ENCODE results near the gene CLSTN2. TPM values are rescaled to one million over a fixed set of nuclear protein-coding genes. Genes with fewer than 3 reads are reported as not detected.

Gene CLSTN2
- total RNA-seq, 1 donor from 2014 or later, result 16.0 TPM

DNA sequence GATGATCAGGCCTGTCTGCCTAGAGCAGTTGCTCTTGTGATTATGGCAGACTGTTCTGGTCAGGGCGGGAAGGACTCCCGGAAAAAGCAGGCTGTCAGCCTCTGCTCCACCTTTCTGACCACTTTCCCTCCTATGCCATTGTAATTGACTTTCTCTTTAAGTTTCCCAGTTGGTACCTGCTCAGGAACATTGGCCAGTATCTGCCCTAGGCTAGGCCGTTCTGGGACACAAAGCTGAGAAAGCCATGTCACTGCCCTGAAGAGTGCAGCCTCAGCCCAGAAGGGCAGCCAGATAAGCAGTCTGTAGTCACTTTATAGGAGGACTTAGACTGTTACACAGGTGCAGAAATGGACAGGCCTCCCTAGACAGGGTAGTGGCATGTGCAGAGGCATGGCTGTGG, 80.8 kb downstream of the CLSTN2 start:
- no peak overlapping the region for H3K27ac ChIP-seq
- DNase-seq (ENCODE audit: extremely low spot score in 2 of 2), result no peak

DNA sequence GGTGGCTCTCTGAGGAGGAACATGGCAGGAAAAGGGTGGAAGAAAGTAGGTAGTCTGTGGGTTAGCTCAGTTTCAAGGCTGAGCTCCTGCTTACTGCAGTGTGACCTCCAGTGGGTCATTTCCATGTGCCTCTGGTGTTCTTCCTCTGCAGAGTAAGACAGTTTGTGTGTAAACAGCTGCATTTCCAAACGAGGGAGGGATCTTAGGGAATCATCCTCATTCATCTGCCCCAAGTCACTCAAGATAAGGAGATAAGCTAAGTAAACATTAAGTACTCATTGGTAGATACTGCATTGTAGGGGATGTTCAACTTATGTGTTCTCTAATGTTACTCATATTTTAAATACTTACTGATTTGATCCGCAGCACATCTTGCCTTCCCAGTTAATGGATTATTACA, 83.6 kb downstream of the CLSTN2 start:
- H3K36me3 ChIP-seq, result no peaks in the 10 kb centered on the region

More for the DNA sequence above, 80.8 kb downstream of the CLSTN2 start:
- Histone ChIP-seq H3K4me3 (no peak overlapping the region), H3K4me1 (no peaks in the 10 kb centered on the region), H3K9me3 (no peaks in the 10 kb centered on the region), H3K27me3 (no peaks in the 10 kb centered on the region), H3K36me3 (no peaks in the 10 kb centered on the region)
- intact Hi-C loops (cut with DNase I), result no loop called here
- TF ChIP-seq POLR2AphosphoS5 (IDR thresholded peaks at IDR 0.05; ENCODE audit: insufficient read depth in 1 of 2, low read depth in 1 of 2), result no peak
- TF ChIP-seq POLR2A (IDR thresholded peaks at IDR 0.05), result no peak
- TF ChIP-seq, protein P1, sequence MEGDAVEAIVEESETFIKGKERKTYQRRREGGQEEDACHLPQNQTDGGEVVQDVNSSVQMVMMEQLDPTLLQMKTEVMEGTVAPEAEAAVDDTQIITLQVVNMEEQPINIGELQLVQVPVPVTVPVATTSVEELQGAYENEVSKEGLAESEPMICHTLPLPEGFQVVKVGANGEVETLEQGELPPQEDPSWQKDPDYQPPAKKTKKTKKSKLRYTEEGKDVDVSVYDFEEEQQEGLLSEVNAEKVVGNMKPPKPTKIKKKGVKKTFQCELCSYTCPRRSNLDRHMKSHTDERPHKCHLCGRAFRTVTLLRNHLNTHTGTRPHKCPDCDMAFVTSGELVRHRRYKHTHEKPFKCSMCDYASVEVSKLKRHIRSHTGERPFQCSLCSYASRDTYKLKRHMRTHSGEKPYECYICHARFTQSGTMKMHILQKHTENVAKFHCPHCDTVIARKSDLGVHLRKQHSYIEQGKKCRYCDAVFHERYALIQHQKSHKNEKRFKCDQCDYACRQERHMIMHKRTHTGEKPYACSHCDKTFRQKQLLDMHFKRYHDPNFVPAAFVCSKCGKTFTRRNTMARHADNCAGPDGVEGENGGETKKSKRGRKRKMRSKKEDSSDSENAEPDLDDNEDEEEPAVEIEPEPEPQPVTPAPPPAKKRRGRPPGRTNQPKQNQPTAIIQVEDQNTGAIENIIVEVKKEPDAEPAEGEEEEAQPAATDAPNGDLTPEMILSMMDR (IDR thresholded peaks at IDR 0.05), result no peak

DNA sequence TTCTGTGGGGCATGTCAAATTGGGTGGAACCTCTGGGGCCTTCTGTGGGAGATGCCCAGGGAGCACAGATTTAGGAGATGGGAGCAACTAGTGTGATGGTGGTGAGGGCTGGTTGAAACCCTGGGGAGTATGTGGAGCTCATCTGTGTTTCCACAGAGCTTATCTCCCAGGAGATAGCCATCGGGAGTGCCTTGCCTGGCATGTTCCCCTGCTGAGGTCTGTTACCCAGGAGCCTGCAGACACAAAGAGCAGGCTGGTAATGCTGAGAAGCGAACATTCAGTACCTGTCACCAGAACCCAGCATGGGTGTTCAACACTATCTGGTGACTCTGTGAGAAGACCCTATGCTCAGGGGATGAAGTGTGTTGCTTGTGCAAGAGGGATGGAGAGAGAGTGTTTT, 85.0 kb downstream of the CLSTN2 start:
- no peak overlapping the region for H3K27ac ChIP-seq
- H3K27me3 ChIP-seq, result no peaks in the 10 kb centered on the region
- H3K36me3 ChIP-seq, result no peaks in the 10 kb centered on the region
- TF ChIP-seq, protein P1 (IDR thresholded peaks at IDR 0.05), result no peak
- TF ChIP-seq POLR2A (IDR thresholded peaks at IDR 0.05), result no peak
- TF ChIP-seq POLR2AphosphoS5 (IDR thresholded peaks at IDR 0.05; ENCODE audit: insufficient read depth in 1 of 2, low read depth in 1 of 2), result no peak
- DNase-seq (ENCODE audit: extremely low spot score in 2 of 2), result no peak
- no peak overlapping the region for H3K4me3 ChIP-seq
- no peaks in the 10 kb centered on the region for H3K9me3 ChIP-seq
- H3K4me1 ChIP-seq, result no peaks in the 10 kb centered on the region
- intact Hi-C loops (cut with DNase I), result no loop called here

More for the DNA sequence above, 83.6 kb downstream of the CLSTN2 start:
- no peaks in the 10 kb centered on the region for H3K9me3 ChIP-seq
- H3K4me3 ChIP-seq, result no peak overlapping the region
- H3K4me1 ChIP-seq, result no peaks in the 10 kb centered on the region
- H3K27me3 ChIP-seq, result no peaks in the 10 kb centered on the region
- H3K27ac ChIP-seq, result no peak overlapping the region
- intact Hi-C loops (cut with DNase I), result no loop called here
- no peak for DNase-seq (ENCODE audit: extremely low spot score in 2 of 2)
- TF ChIP-seq POLR2AphosphoS5 (IDR thresholded peaks at IDR 0.05; ENCODE audit: insufficient read depth in 1 of 2, low read depth in 1 of 2), result no peak
- TF ChIP-seq, protein P1 (IDR thresholded peaks at IDR 0.05), result no peak
- TF ChIP-seq POLR2A (IDR thresholded peaks at IDR 0.05), result no peak

DNA sequence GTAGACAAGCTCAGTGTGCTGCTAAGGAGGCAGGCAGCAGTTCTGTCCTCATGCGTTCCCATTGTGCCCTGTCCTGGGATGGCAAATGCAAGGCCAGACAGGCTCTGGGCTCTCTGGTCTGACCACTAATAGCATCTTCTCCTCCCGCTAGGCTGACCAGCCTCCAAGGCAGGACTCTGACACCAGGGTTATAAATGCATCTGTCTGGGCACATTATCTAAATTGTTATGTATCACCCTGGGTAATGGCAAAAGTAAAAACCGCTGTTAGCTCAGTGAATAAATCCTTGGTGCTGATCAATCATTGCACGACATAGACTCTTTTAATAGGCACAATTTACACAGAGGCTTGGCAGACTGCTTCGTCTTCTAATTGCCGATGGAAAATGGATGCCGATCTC, 85.6 kb downstream of the CLSTN2 start:
- H3K27me3 ChIP-seq, result no peaks in the 10 kb centered on the region
- TF ChIP-seq, protein P1 (IDR thresholded peaks at IDR 0.05), result no peak
- TF ChIP-seq POLR2AphosphoS5 (IDR thresholded peaks at IDR 0.05; ENCODE audit: insufficient read depth in 1 of 2, low read depth in 1 of 2) (no peak), POLR2A (IDR thresholded peaks at IDR 0.05) (no peak)
- no peaks in the 10 kb centered on the region for H3K36me3 ChIP-seq
- no peak for DNase-seq (ENCODE audit: extremely low spot score in 2 of 2)
- no peaks in the 10 kb centered on the region for H3K4me1 ChIP-seq
- no peaks in the 10 kb centered on the region for H3K9me3 ChIP-seq
- intact Hi-C loops (cut with DNase I), result no loop called here
- no peak overlapping the region for H3K27ac ChIP-seq
- no peak overlapping the region for H3K4me3 ChIP-seq

DNA sequence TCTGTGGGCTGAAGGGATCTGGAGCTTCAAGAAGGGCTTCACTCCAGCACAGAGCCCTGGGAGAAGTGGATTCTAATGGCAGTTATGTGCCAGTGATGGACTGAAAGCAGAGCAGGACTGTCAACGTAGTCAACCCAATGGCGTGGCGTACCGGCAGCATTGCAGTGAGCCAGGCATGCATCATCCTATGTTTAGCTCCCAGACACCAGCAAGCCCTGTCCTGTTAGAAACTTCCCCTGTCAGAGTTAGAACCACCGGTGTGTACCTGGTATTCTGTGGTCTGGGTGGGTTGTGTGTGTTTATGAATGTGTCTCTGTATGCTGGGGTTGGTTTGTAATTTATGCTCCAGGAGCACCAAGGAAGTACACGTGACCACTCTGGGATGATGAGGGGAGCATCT, 86.3 kb downstream of the CLSTN2 start:
- Histone ChIP-seq H3K4me3 (no peak overlapping the region), H3K4me1 (no peaks in the 10 kb centered on the region), H3K9me3 (no peaks in the 10 kb centered on the region), H3K27ac (no peak overlapping the region), H3K27me3 (no peaks in the 10 kb centered on the region), H3K36me3 (no peaks in the 10 kb centered on the region)
- intact Hi-C loops (cut with DNase I), result no loop called here
- DNase-seq (ENCODE audit: extremely low spot score in 2 of 2), result no peak
- no peak for TF ChIP-seq POLR2AphosphoS5 (IDR thresholded peaks at IDR 0.05; ENCODE audit: insufficient read depth in 1 of 2, low read depth in 1 of 2)
- TF ChIP-seq, protein P1 (IDR thresholded peaks at IDR 0.05), result no peak
- no peak for TF ChIP-seq POLR2A (IDR thresholded peaks at IDR 0.05)

All from vagina (tissue), 2 donors.